Measurements from ENCODE around the gene IFT172.

Gene IFT172

DNA sequence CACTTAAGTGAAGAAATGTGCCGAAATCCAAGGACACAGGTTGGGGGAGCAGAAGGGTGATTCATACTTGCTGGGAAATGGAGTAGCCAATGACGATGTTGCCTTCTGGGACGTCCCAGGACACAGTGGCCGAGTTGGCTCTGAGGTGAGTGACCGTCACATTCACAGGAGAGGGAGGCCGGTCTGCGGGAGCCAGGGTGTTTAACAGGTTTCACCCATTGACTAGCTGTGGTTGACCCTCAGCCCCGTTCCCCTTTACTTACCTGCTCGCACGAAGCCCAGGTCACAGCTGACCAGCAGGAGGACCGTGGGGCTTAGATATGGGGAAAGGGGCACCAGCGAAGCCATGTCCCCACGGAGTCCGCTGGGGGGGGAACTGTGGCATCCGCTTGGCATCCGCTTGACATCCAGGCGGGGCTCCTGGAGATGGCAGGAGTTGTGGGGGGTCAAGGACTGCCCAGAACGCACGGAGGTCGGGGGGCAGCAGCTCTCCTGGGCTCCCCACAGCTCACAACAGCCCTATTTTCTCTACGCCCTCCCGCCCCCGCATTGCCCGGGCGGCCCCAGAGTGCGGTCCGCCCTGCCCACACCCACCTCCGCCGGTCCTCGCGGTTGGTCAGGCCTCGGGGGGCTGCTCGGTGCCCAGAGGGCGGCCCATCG lies 4.9 kb upstream of the IFT172 start:
- DNase-seq (ENCODE audit: low read depth in 1 of 2, low spot score in 1 of 2) = no peak

- DNase-seq (ENCODE audit: low read depth in 1 of 2, low spot score in 1 of 2) = no peak
These were observed 4.4 kb upstream of the IFT172 start for GRCh38 chr2:27493948-27494283.

DNA sequence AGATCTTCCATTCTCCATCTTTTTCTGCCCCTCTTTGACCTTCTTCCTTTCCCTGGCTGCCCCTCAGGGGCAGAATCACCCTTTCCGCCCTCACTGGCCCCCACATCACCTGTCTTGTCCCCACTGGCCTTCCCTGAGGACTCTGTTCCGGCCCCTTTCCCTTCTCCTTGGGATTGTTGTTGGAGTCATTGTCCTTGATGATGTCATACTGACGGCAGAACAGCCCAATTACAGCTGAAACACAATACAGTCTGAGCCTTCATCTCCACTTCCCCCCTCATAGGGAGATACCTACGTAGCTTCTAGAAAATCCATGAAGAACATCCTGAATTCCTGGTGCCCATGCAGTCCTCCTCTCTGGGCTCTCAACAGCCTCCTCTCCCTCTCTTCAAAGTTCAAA lies 3.0 kb upstream of the IFT172 start:
- no peak for DNase-seq (ENCODE audit: low read depth in 1 of 2, low spot score in 1 of 2)

DNA sequence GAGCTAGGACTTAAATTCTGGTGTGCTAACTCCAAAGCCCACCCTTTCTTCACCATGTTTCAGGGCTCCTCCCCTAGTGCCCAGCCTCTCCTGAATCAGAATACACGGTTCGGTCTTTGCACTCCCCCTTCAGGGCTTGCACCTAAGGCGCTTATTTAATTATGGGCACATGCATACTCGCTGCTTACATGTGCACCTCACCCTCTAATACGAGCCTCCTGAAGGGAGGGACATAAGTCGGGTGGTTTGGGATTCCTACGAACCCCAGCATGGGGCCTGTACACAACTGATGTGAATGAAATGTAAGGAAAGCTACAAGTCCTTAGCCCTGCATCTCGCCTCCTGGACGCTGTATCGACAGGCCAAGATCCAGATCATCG lies 435 bp downstream of the IFT172 start:
- DNase-seq (ENCODE audit: low read depth in 1 of 2, low spot score in 1 of 2) = no peak

GRCh38 chr2:27485496-27485895 lies 4.0 kb downstream of the IFT172 start:
- no peak for DNase-seq (ENCODE audit: low read depth in 1 of 2, low spot score in 1 of 2)

DNA sequence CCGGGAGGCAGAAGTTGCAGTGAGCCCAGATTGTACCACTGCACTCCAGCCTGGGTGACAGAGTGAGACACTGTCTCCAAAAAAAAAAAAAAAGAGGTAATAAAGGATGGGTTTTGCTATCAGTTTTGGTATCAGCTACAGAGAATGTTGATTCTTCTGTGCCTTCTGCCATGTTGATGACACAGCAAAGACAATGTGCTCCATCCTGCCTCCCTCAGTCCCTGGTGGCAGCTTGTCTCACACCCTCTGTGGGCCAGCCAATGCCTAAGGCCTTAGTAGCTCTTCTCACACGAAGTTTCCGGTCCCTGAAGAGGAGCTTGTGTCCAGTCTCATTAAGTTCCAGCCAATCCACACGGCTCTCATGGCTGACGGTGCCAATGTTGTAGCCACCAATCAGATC lies 17.6 kb downstream of the IFT172 start:
- DNase-seq (ENCODE audit: low read depth in 1 of 2, low spot score in 1 of 2) = no peak

DNA sequence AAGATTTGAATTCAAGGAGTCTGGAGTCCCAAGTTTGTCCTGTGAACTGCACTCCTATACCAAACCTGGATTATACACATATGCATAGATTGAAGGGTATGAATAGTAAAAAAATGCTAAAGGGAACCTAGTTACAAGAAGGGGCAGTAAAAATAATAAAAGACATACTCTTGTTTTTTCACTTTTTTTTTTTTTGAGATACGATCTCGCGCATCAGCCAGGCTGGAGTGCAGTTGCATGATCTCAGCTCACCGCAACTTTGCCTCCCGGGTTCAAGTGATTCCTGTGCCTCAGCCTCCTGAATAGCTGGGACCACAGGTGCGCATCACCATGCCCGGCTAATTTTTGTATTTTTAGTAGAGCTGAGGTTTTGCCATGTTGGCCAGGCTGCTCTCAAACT lies 25.1 kb downstream of the IFT172 start:
- DNase-seq (ENCODE audit: low read depth in 1 of 2, low spot score in 1 of 2) = no peak

- no peak for DNase-seq (ENCODE audit: low read depth in 1 of 2, low spot score in 1 of 2)
These were observed 28.4 kb downstream of the IFT172 start for GRCh38 chr2:27461118-27461517.

GRCh38 chr2:27453968-27454367 lies 35.6 kb downstream of the IFT172 start:
- DNase-seq (ENCODE audit: low read depth in 1 of 2, low spot score in 1 of 2) = no peak

- DNase-seq (ENCODE audit: low read depth in 1 of 2, low spot score in 1 of 2) = no peak
These were observed 38.4 kb downstream of the IFT172 start for GRCh38 chr2:27451095-27451494.

DNA sequence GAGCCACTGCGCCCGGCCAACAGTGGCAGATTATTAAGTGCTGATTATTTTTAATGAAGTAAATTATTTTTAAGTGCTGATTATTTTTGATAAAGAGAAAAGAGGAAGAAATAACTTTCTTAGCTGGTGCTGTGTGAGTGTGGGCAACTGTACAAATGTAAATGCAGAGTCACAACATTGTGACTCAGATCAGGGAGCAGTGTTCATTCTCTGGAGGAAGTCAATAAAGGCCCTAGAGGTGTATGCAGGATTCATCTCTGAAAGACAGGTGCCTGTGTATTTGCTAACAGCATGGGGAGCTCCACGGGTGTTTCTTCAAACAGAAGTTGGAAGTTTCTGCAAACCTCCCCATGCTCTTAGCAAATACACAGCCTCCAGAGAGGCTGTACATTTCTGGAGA lies 41.2 kb downstream of the IFT172 start:
- DNase-seq (ENCODE audit: low read depth in 1 of 2, low spot score in 1 of 2) = no peak

DNA sequence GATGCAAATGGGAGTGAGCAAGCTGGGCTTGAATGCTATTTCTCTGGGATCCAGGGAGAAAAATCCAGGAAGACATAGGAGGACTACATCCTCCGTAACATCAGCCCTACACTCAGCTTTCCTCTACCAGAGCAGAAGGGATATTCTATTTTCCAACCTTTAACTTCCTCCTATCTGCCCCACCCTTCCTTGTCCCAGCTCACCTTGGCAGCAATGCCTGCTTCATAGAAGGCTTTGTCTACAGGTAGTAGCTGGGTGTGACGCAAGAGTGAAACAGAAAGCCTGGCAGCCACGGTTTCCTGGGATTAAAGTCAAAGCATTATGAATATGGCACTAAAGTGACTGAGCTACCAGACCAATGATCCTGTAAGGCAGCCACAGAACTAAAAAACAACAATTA lies 43.5 kb downstream of the IFT172 start:
- DNase-seq (ENCODE audit: low read depth in 1 of 2, low spot score in 1 of 2) = no peak

GRCh38 chr2:27445615-27446014 lies 43.9 kb downstream of the IFT172 start:
- DNase-seq (ENCODE audit: low read depth in 1 of 2, low spot score in 1 of 2) = no peak

DNA sequence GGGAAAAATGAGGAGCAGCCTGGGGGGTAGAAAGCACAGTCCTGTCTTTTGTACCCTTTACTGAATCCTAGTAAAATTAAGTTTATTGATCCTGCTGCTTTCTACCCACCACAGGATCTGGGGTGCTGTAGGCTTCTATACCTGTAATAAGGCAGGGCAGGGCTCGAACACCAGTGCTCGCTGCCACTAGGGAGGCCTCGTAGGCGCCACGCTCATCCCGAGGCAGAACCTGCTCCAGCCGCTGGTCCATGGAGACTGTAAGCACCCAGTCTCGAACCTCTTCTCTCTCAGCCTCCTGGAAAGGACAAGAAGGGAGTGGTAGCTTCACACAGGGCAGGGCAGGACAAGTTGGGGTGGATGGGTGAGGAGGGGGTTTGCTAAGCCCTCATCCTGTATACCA lies 44.4 kb downstream of the IFT172 start:
- DNase-seq (ENCODE audit: low read depth in 1 of 2, low spot score in 1 of 2) = no peak

GRCh38 chr2:27442920-27443282 lies 46.6 kb downstream of the IFT172 start:
- no peak for DNase-seq (ENCODE audit: low read depth in 1 of 2, low spot score in 1 of 2)

GRCh38 chr2:27441958-27442919 lies 47.3 kb downstream of the IFT172 start, which contains the start of gene KRTCAP3:
TSS of gene KRTCAP3 (plus strand) at chr2:27442381. CDS start at chr2:27442413, 32 bp downstream.
- peak; percentile 33 to 50 for DNase-seq (ENCODE audit: low read depth in 1 of 2, low spot score in 1 of 2)

DNA sequence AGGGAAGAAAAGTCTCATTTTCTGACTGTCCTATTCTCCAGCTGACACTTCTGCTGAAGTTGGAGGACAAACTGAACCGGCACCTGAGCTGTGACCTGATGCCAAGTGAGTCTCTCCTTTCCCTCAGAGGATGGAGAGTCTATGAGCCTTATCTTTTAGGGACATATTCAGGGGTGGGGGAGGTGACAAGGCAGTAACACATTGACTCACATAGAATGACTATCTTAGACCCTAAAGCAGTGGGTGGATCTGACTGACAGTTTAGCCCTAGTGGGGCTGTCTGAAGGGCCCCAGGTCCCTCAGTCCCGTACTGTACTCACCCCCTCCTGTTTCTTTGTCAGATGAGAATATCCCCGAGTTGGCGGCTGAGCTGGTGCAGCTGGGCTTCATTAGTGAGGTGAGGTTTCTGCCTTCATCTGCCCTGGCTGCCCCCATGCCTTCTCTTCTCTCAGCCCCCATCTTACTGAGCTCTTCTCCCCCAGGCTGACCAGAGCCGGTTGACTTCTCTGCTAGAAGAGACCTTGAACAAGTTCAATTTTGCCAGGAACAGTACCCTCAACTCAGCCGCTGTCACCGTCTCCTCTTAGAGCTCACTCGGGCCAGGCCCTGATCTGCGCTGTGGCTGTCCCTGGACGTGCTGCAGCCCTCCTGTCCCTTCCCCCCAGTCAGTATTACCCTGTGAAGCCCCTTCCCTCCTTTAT lies 48.2 kb downstream of the IFT172 start:
- DNase-seq (ENCODE audit: low read depth in 1 of 2, low spot score in 1 of 2) = no peak

DNA sequence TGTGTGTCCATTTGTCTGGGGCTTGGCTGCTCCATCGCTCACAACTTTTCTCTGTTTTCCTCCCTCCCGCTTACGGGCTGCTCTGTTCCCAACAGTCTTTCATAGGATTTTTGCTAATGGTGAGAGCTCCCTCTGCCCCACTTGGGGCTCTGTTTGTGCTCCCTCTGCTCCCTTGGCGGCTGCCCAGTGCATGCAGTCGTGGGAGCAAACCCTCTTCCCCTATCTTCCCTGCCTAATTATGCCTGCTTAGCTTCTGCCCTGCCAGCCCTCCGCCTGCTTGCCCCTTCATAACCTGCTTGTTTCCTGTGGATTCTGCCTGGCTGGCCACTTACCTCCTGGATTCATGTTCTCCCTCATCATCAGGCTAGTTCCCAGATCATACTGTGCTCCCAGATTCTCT lies 53.9 kb downstream of the IFT172 start:
- DNase-seq (ENCODE audit: low read depth in 1 of 2, low spot score in 1 of 2) = no peak

DNA sequence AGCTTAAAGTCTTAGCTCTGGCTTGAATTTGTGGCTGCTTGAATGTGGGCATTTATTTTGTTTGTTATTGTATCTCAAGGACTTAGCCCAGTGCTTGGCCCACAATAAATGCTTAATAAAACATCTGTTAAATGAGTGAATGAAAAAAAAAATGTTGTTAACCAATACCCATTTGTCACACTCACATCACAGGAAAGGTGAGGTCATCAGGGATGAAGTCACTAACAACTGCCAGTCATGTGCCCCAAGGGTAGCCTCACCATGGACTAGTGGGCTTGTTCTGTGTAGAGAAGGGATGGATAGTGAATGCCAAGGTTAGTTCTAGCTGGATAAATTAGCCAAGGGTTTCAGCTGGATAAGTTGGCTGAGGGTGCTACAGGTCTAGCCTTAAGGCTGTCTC lies 58.1 kb downstream of the IFT172 start:
- DNase-seq (ENCODE audit: low read depth in 1 of 2, low spot score in 1 of 2) = no peak

- DNase-seq (ENCODE audit: low read depth in 1 of 2, low spot score in 1 of 2) = peak; percentile 20 to 61
These were observed 60.5 kb downstream of the IFT172 start for GRCh38 chr2:27428978-27429541.

DNA sequence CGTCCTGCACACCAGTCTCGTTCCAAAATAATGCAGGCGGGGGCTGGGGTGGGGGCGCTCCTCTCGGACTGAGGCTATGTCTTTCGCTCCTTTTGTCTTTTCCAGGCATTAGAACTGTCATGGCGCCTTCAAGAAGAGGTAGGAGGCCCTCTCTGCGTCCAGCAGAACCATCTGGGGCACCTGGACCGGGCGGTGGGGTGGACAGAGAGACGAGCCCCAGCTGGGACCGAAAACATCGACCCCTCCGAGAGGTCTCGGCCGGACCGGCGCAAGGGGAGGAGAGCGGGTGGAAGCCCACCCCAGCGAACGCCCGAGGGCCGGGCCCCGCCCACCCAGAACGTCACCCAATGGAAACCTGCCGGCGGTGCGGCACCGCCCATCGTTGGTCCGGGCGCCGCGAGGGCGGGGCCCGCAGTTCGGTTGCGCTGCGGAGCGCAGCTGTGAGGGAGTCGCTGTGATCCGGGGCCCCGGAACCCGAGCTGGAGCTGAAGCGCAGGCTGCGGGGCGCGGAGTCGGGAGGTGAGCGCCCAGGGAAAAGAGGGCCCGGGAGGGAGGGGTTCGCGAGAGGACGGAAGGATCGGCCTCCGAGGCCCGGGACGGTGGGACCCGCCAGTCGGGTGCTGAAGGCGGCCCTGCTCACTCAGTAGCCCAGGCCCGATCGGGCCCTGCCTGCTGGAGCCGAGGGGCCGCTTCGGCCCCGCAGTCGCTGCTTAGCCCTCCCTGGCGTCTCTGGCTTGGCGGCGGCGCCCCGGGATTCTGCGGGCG lies 61.1 kb downstream of the IFT172 start, which contains the start of gene NRBP1:
Gene NRBP1 (plus strand): TSS at position 419 of the 765 bp plus-strand sequence. CDS start 4,643 bp downstream, outside the sequence.
- peak; percentile 82 to 86 for DNase-seq (ENCODE audit: low read depth in 1 of 2, low spot score in 1 of 2)
